ENCODE data around the gene CLIC5.

Gene CLIC5

DNA sequence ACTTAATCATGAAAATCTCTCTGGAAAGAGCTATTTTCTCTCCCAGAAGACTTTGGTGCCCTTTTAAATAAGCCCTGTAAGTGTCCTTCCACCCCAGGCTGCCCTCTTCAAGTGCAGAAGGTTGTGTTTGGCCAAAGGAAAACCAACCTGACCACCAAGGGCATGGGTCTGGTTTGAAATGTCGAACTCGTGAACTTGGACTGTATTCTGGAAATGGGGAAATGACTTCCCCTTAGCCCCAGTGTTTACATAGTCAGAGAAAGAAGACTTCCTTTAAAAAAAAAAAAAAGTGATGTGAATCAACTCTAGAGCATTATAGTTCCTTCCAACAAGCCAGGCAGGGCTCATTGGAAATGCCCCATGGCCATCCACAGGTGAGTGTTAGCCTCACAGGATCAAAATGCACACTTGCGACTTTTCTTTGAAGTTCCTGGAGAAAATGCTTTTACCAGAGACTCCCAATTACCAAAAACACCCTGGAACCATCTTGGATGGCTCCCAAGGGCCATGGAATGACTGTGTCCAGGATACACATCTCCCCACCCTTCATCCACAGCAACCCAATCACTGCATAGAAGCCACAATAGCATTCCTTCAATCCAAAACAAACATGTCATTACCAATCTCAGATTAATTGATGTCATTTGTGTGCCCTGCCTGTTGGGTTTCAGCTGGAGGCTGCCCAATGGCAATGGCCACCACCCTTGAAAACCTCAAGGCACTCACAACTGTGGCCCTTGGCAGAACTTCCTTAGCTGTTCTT, 133.8 kb downstream of the CLIC5 start:
- no peak for DNase-seq

- DNase-seq = no peak
Measured at GRCh38 chr6:45880676-45881075, 135.0 kb downstream of the CLIC5 start.

- DNase-seq = no peak
Measured at GRCh38 chr6:45880159-45880558, 135.5 kb downstream of the CLIC5 start.

DNA sequence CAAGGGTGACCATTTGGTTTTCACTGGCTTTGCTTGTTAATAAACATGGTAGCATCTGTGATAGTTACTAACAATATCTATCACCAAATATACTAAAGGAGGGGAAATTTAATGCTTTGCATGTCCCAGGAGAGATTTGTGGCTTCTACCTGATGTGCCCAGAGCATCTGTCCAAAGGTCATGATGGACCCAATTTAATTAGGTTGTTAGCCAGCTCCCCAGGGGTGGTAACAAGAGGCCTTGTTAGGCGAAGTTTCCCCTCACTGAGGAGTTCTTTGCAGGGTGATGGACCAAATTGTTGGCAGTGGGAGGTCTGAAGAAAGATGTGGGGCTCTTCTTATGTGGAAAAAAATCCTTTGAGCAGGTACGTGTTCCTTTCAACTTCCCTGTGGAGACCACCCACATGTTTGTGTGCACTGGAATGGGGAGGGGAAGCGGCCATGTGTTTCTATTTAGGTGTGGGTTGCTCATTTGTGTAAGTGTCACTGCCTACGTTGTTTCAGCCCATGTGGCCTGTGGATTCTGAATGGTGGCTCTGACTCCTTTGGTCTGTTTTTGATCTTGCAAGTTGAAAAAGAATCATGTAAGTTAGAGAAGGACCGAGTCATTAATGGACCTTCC, 137.6 kb downstream of the CLIC5 start:
- no peak for DNase-seq

GRCh38 chr6:45872827-45873365, 142.8 kb downstream of the CLIC5 start:
- no peak for DNase-seq

GRCh38 chr6:45870531-45870930, 145.1 kb downstream of the CLIC5 start:
- DNase-seq = no peak

GRCh38 chr6:45864651-45865050, 151.0 kb downstream of the CLIC5 start:
- no peak for DNase-seq

DNA sequence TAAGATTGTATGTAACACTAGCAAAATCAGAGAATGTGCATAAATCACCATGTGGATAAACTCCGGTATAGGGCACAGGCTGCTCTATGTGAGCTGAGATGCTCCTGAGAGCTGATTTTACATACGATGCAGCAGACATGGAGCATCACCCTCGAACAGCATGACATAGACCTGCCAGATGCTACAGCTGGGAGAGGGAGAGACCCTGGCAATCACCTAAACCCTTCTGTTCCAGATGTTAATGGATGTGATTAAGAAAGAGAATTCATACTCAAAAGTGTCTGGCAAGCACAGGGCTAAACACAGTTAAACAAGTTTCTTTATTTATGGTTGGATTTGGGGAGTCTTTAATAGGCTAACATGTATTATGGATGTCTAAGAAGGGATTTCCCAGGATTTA, 157.0 kb downstream of the CLIC5 start:
- DNase-seq = no peak

DNA sequence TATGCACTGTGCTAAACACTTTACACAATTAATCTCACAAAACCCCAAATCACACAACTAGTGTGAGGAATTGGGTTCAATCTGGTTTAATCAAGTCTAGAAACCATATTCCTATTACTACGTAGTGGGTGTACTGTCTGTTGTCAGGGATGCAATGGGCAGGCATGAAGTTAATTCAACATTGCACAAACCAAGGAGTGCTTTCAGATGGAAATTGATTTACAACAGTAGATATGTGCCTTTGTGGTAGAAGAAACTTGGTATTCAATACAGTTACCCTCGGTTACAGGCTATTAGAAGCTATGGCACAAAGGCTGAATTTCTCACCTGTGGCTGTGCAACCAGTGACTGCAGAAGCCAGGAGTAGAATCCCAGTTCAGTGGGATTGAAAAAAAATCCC, 157.8 kb downstream of the CLIC5 start:
- no peak for DNase-seq

- DNase-seq = no peak
Measured at GRCh38 chr6:45855642-45856394, 159.8 kb downstream of the CLIC5 start.

DNA sequence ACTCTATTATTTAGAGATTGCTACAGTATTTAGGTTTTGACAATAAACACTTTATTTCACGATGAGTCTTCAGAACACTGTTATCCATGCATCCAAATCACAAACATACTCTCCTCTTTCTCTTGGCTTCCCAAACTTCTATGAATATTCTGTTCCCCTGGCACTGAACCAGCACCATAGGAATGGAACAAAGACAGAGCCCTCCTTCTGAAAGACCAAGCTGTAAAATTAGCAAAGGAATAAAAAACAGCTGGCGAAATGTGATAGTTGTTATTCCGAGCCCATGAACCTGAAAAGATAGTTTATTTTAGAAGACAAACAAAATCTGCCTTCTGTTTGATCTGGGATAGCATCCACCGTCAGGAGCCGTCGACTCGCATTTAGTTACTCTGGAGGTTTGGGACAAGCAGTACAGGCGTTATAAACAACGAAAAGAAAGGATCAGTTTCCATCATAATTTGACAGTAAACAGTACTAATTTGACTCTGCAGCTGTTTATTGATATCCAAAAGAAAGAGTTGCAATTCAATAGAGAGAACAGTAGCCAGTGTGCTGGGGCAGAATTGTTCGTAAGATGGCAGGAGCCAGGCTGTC, 161.4 kb downstream of the CLIC5 start:
- DNase-seq = no peak

DNA sequence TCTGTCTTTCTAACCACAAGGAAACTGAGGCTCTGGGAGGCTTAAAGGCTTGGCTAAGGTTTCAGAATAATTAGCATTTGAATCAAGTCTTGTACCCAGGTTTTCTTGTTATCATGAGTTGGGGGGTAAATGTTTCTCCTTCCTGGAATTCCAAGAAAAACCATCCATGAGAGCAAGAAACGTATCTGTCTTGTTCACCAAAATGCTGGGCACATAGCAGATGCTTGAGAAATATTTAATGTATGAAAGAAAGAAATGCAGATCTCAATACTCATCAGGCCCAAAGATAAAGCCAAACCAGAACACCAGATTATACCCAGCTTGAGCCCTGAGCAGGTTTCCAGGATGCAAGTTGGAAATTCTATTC, 164.6 kb downstream of the CLIC5 start:
- DNase-seq = no peak

DNA sequence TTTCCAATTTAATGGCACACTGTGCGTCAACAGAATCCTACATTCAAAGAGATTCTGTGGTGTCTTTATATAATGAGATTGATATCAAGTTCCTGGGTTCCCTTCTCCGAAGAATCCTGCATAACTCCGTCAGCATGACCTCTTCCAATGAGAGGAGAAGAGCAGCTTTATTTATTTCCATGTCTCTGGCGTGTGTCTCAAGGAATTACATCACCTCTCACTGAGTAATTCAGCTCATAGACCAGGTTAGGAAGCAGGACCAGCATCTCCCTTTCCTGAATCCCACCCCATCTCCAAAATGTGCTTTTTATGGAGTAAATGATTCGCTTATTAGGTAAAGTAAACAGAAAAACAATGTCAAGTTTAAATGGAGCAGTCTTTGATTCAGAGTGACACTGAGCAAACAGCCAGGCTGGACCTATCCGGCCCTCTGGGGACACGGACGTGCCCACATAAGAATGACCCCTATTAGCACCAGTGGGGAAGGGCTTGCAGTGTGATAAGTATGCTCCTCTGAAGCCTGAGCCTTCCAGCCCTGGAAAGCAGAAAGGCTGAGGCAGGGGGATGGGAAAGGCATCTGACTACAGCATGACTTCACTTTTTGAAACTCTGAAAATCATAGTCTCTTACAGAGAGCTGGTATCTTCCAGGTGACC, 165.2 kb downstream of the CLIC5 start:
- DNase-seq = no peak

DNA sequence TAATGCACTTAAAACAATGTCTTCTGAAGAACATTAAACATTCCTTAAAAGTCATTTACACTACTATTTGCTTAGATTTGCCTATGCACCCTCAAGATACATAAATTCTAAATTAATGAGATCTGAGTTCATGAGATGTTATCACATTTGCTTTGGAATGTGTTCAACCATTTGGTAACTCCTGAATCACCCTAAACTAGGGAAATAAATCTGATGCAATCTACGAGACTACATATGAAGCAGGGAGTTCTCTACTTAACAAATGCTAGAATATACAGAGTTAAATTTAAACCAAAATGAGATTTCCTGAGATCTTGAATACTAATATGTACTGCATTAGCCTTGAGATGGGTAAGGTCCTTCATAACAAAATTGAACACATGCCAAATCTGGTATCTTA, 170.1 kb downstream of the CLIC5 start:
- no peak for DNase-seq

- DNase-seq = no peak
Measured at GRCh38 chr6:45844986-45845385, 170.7 kb downstream of the CLIC5 start.

- DNase-seq = no peak
Measured at GRCh38 chr6:45843848-45844521, 171.7 kb downstream of the CLIC5 start.

DNA sequence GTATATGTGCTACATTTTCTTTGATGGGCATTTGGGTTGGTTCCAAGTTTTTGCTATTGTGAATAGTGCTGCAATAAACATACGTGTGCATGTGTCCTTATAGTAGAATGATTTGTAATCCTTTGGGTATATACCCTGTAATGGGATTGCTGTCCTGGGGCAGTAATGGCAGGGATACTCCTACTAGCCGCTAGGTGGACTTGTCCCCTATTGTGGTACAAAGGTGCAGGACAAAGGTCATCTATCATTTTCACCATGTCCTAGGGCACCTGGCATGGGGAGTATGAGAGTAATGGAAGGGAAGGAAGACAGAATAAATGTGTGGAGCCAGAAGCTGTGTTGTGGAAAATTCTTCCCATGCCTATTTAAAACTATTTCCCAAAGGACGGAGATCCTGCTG, 174.6 kb downstream of the CLIC5 start:
- no peak for DNase-seq

- DNase-seq = no peak
Measured at GRCh38 chr6:45838996-45839395, 176.7 kb downstream of the CLIC5 start.

GRCh38 chr6:45838451-45838850, 177.2 kb downstream of the CLIC5 start:
- no peak for DNase-seq

DNA sequence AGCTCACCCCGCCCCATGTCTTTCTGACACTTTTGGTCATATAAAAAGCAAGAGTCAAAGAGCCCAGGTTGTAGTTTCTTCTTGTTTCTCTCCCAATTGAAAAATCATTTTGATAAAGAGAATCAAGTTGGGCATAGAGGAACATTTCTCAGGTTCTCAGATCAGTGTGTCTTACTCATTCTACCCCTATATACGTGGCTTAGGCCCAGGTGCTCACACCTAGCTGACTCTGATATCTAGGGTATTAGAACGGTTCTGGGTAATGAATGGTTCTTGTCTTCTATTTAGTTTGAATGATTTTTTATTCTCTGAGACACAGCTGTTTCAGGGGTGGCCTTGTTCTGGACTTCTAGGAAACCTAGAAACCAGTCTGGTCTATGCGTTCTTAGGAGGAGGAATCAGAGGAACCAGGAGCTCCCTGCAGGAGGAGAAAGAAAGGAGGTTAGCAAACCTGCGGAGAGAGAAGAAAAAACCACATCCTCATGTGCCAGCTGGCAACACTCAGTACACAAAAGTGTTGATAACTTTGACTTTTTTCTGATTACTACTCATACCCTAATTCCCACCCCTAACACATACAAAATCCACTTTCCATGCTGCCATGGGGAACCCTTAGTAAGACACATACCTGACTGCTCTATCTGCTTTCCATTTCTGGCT, 178.0 kb downstream of the CLIC5 start:
- no peak for DNase-seq

GRCh38 chr6:45836984-45837383, 178.7 kb downstream of the CLIC5 start:
- no peak for DNase-seq

DNA sequence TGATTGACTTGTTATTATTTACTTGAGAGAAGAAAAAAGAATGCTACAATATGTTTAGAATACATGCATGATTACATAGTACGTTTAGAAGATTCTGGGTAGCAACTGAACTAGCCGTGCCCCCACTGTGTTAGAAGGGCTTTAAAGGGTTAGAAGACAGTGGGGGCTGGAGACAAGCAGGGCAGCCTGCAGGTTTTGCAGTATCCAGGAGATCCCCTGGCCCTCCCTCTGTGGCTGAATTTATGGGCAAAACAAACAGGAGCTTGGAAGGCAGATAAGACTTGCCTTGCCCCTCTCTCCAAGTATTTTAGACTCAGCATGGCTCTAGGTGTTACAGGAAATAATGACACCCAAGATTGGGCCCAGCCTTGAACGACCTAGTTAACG, 179.2 kb downstream of the CLIC5 start:
- DNase-seq = no peak
